GM12878 (cell line): ENCODE measurements around the gene TTC39C. TPM values are rescaled to one million over a fixed set of nuclear protein-coding genes. Genes with fewer than 3 reads are reported as not detected.

Experiments
- ASH2L ChIP-seq: fragments of 300-600, 200-600 bp; sonication (generic); IDR thresholded peaks from 2 replicates; pipeline ENCODE4 v1.6.1; 2017; ENCODE audit warnings: low read depth, mild to moderate bottlenecking, borderline replicate concordance
- BRCA1 ChIP-seq: IDR thresholded peaks from 2 replicates; pipeline ENCODE4 v1.6.1; 2011; ENCODE audit warnings: low read depth, low read length, improper control_type of control experiment
- CBFB ChIP-seq: IDR thresholded peaks from 2 replicates; pipeline ENCODE4 v1.6.1; 2016; ENCODE audit warnings: antibody characterized with exemption, low read depth
- CREB1 ChIP-seq: IDR thresholded peaks from 2 replicates; pipeline ENCODE4 v1.6.1; 2012; ENCODE audit warnings: low read depth, mild to moderate bottlenecking, inconsistent platforms
- GABPA ChIP-seq: IDR thresholded peaks from 2 replicates; pipeline ENCODE4 v1.6.1; 2014; ENCODE audit warnings: antibody characterized with exemption, low read depth, mild to moderate bottlenecking, inconsistent platforms
- KDM1A ChIP-seq: fragments of 200-600 bp; sonication (generic); IDR thresholded peaks from 2 replicates; pipeline ENCODE4 v1.6.1; 2016; ENCODE audit warnings: borderline replicate concordance
- MYC ChIP-seq: IDR thresholded peaks from 2 replicates; pipeline ENCODE4 v1.6.1; 2011; ENCODE audit warnings: mild to moderate bottlenecking, low read length, moderate library complexity, inconsistent platforms; ENCODE audit not compliant: insufficient read depth, insufficient replicate concordance, insufficient read length, severe bottlenecking
- NBN ChIP-seq: fragments of 450-650 bp; IDR thresholded peaks from 2 replicates; pipeline ENCODE4 v1.6.1; 2016
- POLR2AphosphoS2 ChIP-seq: IDR thresholded peaks from 2 replicates; pipeline ENCODE4 v1.6.1; 2011; ENCODE audit warnings: low read depth, mild to moderate bottlenecking, low read length, improper control_type of control experiment, moderate library complexity
- RAD21 ChIP-seq: IDR thresholded peaks from 2 replicates; pipeline ENCODE4 v1.6.1; 2011; ENCODE audit warnings: mild to moderate bottlenecking, low read depth, low read length, moderate library complexity; ENCODE audit not compliant: insufficient read depth
- SMAD1 ChIP-seq: fragments of 450-650 bp; IDR thresholded peaks from 2 replicates; pipeline ENCODE4 v1.6.1; 2018; ENCODE audit warnings: mild to moderate bottlenecking, low read depth; ENCODE audit not compliant: partially characterized antibody
- STAT1 ChIP-seq: fragments of 450-650 bp; conservative IDR thresholded peaks from 2 replicates; pipeline ENCODE4 v1.6.1; 2014; ENCODE audit warnings: antibody characterized with exemption, mild to moderate bottlenecking
- TCF3 ChIP-seq: IDR thresholded peaks from 2 replicates; pipeline ENCODE4 v1.6.1; 2012; ENCODE audit warnings: low read depth, mild to moderate bottlenecking, low read length, borderline replicate concordance; ENCODE audit not compliant: insufficient read depth
- ZNF207 ChIP-seq: fragments of 450-650 bp; IDR thresholded peaks from 2 replicates; pipeline ENCODE4 v1.6.1; 2014; ENCODE audit warnings: antibody characterized with exemption, mild to moderate bottlenecking, borderline replicate concordance
- ZNF24 ChIP-seq: fragments of 450-650 bp; IDR thresholded peaks from 2 replicates; pipeline ENCODE4 v1.6.1; 2017; ENCODE audit warnings: antibody characterized with exemption, mild to moderate bottlenecking
- polyA plus RNA-seq, 11 experiments: library from polyadenylated mRNA; depleted of rRNA in 4 of 11; unstranded in 6 of 11; stranded (reverse) in 5 of 11; fragments of >200 nt; fragmentation: Nextera tagmentation in 4 of 11; fragmentation: Illumina TruSeq in 1 of 11; extraction: Ambion mirVana in 4 of 11; extraction: Trizol in 1 of 11; gene quantifications; 1 replicate in 1 of 11; 2 replicates in 10 of 11; pipeline versions ENCODE4 v1.2.1 to v1.2.3, GENCODE V29; 2011 to 2016; ENCODE audit warnings: inconsistent platforms in 2 of 11, missing spikeins in 2 of 11, low read depth in 1 of 11
- total RNA-seq, 4 experiments: library from RNA; depleted of rRNA in 3 of 4; stranded (reverse); fragments of >200 nt in 3 of 4; fragmentation: Illumina TruSeq in 1 of 4; extraction: Trizol in 1 of 4; gene quantifications; 2 replicates each; pipeline versions ENCODE4 v1.2.1 to v1.2.3, GENCODE V29; 2013 to 2021
- TF ChIP-seq, protein P1 (sequence below): fragments of 450-650 bp; IDR thresholded peaks from 2 replicates; pipeline ENCODE4 v1.6.1; 2016; ENCODE audit warnings: mild to moderate bottlenecking, moderate library complexity, borderline replicate concordance
- TF ChIP-seq, protein P2 (sequence below): IDR thresholded peaks from 2 replicates; pipeline ENCODE4 v1.6.1; 2012; ENCODE audit warnings: low read depth, low read length, improper control_type of control experiment
- TF ChIP-seq, protein P3 (sequence below): IDR thresholded peaks from 2 replicates; pipeline ENCODE4 v1.6.1; 2012; ENCODE audit warnings: low read depth, low read length, improper control_type of control experiment
- TF ChIP-seq, protein P4 (sequence below): IDR thresholded peaks from 2 replicates; pipeline ENCODE4 v1.6.1; 2011; ENCODE audit warnings: low read depth, mild to moderate bottlenecking, low read length, moderate library complexity, borderline replicate concordance; ENCODE audit errors: extremely low read depth
- TF ChIP-seq, protein P5 (sequence below): fragments of 450-650 bp; IDR thresholded peaks from 2 replicates; pipeline ENCODE4 v1.6.1; 2017; ENCODE audit warnings: mild to moderate bottlenecking, moderate library complexity

The TTC39C gene
- total and polyA plus RNA-seq, 10 of the 15 experiments (the other 5 are each of a cell fraction or from before 2014, with no cell fraction given) = 21.1 to 91.0 (median 64.8) TPM

DNA sequence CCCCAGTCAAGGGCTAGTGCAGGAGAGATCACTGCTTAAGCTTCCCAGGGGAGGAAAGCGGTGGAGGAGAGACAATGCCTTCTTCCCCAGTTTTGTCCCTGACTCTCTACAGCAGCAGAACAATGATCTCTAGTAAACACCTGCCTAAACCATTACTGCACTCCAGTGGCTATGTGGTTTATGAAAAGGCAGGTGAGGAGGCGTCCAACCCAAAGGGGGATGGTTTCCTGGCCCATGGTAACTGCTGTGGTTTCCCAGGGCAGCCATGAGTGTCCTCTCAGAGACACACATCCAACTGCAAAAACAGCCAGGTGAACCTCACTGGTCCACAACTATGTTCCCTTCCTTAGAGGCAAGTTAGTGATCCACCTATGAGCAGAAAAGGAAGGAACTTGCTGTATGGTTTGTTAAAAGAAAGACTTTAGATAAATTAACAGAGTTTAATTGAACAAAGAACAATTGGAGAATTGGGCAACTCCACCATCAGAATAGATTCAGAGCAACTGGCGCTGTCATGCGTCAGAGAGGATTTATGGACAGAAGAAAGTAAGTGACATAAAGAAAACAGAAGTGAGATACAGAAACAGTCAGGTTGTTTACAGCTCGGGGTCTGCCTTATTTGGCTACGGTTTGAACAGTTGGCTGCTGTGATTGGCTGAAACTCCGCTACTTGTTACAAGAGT lies 4.8 kb upstream of the TTC39C start (continued):
- TF ChIP-seq, protein P1, sequence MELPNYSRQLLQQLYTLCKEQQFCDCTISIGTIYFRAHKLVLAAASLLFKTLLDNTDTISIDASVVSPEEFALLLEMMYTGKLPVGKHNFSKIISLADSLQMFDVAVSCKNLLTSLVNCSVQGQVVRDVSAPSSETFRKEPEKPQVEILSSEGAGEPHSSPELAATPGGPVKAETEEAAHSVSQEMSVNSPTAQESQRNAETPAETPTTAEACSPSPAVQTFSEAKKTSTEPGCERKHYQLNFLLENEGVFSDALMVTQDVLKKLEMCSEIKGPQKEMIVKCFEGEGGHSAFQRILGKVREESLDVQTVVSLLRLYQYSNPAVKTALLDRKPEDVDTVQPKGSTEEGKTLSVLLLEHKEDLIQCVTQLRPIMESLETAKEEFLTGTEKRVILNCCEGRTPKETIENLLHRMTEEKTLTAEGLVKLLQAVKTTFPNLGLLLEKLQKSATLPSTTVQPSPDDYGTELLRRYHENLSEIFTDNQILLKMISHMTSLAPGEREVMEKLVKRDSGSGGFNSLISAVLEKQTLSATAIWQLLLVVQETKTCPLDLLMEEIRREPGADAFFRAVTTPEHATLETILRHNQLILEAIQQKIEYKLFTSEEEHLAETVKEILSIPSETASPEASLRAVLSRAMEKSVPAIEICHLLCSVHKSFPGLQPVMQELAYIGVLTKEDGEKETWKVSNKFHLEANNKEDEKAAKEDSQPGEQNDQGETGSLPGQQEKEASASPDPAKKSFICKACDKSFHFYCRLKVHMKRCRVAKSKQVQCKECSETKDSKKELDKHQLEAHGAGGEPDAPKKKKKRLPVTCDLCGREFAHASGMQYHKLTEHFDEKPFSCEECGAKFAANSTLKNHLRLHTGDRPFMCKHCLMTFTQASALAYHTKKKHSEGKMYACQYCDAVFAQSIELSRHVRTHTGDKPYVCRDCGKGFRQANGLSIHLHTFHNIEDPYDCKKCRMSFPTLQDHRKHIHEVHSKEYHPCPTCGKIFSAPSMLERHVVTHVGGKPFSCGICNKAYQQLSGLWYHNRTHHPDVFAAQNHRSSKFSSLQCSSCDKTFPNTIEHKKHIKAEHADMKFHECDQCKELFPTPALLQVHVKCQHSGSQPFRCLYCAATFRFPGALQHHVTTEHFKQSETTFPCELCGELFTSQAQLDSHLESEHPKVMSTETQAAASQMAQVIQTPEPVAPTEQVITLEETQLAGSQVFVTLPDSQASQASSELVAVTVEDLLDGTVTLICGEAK = no peak
- TF ChIP-seq ZNF24 = no peak
- TF ChIP-seq NBN = 0 out of 2 replicates have a peak, but pooled peaks have one; percentile 79
- TF ChIP-seq POLR2AphosphoS2 = no peak
- peak; percentile 79 for TF ChIP-seq TCF3
- no peak for TF ChIP-seq BRCA1
- TF ChIP-seq STAT1 = no peak
- TF ChIP-seq CREB1 = no peak
- TF ChIP-seq, protein P2, sequence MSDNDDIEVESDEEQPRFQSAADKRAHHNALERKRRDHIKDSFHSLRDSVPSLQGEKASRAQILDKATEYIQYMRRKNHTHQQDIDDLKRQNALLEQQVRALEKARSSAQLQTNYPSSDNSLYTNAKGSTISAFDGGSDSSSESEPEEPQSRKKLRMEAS = 0 out of 2 replicates have a peak, but pooled peaks have one; percentile 39
- no peak for TF ChIP-seq MYC
- peak; percentile 14; the same call in 1 of the 2 replicates for TF ChIP-seq ZNF207
- TF ChIP-seq SMAD1 = no peak
- TF ChIP-seq KDM1A = no peak
- peak; percentile 96 for TF ChIP-seq CBFB
- peak; percentile 69; the same call in 1 of the 2 replicates for TF ChIP-seq ASH2L
- TF ChIP-seq, protein P3, sequence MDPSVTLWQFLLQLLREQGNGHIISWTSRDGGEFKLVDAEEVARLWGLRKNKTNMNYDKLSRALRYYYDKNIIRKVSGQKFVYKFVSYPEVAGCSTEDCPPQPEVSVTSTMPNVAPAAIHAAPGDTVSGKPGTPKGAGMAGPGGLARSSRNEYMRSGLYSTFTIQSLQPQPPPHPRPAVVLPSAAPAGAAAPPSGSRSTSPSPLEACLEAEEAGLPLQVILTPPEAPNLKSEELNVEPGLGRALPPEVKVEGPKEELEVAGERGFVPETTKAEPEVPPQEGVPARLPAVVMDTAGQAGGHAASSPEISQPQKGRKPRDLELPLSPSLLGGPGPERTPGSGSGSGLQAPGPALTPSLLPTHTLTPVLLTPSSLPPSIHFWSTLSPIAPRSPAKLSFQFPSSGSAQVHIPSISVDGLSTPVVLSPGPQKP = no peak
- TF ChIP-seq RAD21 = peak; percentile 82
- TF ChIP-seq, protein P4, sequence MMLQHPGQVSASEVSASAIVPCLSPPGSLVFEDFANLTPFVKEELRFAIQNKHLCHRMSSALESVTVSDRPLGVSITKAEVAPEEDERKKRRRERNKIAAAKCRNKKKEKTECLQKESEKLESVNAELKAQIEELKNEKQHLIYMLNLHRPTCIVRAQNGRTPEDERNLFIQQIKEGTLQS = no peak
- TF ChIP-seq, protein P5, sequence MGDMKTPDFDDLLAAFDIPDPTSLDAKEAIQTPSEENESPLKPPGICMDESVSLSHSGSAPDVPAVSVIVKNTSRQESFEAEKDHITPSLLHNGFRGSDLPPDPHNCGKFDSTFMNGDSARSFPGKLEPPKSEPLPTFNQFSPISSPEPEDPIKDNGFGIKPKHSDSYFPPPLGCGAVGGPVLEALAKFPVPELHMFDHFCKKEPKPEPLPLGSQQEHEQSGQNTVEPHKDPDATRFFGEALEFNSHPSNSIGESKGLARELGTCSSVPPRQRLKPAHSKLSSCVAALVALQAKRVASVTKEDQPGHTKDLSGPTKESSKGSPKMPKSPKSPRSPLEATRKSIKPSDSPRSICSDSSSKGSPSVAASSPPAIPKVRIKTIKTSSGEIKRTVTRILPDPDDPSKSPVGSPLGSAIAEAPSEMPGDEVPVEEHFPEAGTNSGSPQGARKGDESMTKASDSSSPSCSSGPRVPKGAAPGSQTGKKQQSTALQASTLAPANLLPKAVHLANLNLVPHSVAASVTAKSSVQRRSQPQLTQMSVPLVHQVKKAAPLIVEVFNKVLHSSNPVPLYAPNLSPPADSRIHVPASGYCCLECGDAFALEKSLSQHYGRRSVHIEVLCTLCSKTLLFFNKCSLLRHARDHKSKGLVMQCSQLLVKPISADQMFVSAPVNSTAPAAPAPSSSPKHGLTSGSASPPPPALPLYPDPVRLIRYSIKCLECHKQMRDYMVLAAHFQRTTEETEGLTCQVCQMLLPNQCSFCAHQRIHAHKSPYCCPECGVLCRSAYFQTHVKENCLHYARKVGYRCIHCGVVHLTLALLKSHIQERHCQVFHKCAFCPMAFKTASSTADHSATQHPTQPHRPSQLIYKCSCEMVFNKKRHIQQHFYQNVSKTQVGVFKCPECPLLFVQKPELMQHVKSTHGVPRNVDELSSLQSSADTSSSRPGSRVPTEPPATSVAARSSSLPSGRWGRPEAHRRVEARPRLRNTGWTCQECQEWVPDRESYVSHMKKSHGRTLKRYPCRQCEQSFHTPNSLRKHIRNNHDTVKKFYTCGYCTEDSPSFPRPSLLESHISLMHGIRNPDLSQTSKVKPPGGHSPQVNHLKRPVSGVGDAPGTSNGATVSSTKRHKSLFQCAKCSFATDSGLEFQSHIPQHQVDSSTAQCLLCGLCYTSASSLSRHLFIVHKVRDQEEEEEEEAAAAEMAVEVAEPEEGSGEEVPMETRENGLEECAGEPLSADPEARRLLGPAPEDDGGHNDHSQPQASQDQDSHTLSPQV = no peak
- no peak for TF ChIP-seq GABPA
